Hepatocyte (in vitro differentiated cells): Measurements from ENCODE around the gene HIGD1C.

ENCODE experiments used
- EZH2 ChIP-seq: fragments of 200-600 bp; sonication (generic); IDR thresholded peaks from 2 replicates; pipeline ENCODE4 v1.6.1; 2016; ENCODE audit warnings: antibody characterized with exemption, mild to moderate bottlenecking, borderline replicate concordance
- EZH2phosphoT487 ChIP-seq: fragments of 200-600 bp; sonication (generic); IDR thresholded peaks from one replicate; pipeline ENCODE4 v1.6.1; 2018; ENCODE audit warnings: antibody characterized with exemption, mild to moderate bottlenecking, low read depth, moderate library complexity; ENCODE audit not compliant: unreplicated experiment, severe bottlenecking
- TF ChIP-seq, protein P1 (sequence below): fragments of 200-600 bp; sonication (generic); IDR thresholded peaks from 2 replicates; pipeline ENCODE4 v1.5.1; 2016; ENCODE audit warnings: antibody characterized with exemption, mild to moderate bottlenecking; ENCODE audit not compliant: poor library complexity

- TF ChIP-seq, protein P1, sequence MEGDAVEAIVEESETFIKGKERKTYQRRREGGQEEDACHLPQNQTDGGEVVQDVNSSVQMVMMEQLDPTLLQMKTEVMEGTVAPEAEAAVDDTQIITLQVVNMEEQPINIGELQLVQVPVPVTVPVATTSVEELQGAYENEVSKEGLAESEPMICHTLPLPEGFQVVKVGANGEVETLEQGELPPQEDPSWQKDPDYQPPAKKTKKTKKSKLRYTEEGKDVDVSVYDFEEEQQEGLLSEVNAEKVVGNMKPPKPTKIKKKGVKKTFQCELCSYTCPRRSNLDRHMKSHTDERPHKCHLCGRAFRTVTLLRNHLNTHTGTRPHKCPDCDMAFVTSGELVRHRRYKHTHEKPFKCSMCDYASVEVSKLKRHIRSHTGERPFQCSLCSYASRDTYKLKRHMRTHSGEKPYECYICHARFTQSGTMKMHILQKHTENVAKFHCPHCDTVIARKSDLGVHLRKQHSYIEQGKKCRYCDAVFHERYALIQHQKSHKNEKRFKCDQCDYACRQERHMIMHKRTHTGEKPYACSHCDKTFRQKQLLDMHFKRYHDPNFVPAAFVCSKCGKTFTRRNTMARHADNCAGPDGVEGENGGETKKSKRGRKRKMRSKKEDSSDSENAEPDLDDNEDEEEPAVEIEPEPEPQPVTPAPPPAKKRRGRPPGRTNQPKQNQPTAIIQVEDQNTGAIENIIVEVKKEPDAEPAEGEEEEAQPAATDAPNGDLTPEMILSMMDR: no peak
- TF ChIP-seq EZH2 (no peak), EZH2phosphoT487 (no peak)
These were observed 33.6 kb upstream of the HIGD1C start for GRCh38 chr12:50918584-50919316.
